ENCODE data around the gene LRRC42. TPM values are rescaled to one million over a fixed set of nuclear protein-coding genes. Genes with fewer than 3 reads are reported as not detected.

Gene LRRC42
- total RNA-seq, 1 donor: 38.7 TPM

DNA sequence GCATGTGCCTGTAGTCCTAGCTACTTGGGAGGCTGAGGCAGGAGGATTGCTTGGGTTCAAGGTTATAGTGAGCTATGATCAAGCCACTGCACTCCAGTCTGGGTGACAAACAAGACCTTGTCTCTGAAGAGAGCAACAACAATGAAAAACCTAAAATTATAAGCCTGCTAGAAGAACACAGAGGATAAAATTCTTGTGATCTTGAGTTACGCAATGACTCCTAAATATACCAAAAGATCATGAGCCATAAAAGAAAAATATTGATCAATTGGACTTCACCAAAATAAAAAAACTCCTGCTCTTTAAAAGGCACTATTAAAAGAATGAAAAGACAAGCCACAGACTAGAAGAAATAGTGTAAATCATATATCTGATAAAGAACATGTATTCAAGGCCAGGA lies 49.5 kb downstream of the LRRC42 start:
- Histone ChIP-seq H3K4me1 (ENCODE audit: insufficient read depth, low read length) (no peaks in the 10 kb centered on the region), H2AFZ (ENCODE audit: low read length) (no peak overlapping the region), H3K4me3 (ENCODE audit: insufficient read depth, low read length) (no peak overlapping the region), H3K36me3 (ENCODE audit: insufficient read depth, low read length) (no peaks in the 10 kb centered on the region), H4K20me1 (ENCODE audit: insufficient read depth, low read length) (no peaks in the 10 kb centered on the region), H3K27ac (ENCODE audit: low read depth, low read length) (no peak overlapping the region), H3K9me3 (ENCODE audit: low read depth, low read length) (no peaks in the 10 kb centered on the region), H3K27me3 (ENCODE audit: insufficient read depth, low read length) (no peaks in the 10 kb centered on the region), H3K79me2 (ENCODE audit: insufficient read depth, low read length) (no peaks in the 10 kb centered on the region), H3K4me2 (ENCODE audit: insufficient read depth, low read length) (no peak overlapping the region)
- no peak for DNase-seq (ENCODE audit: insufficient read length, low spot score, missing footprints)
- TF ChIP-seq, protein P1, sequence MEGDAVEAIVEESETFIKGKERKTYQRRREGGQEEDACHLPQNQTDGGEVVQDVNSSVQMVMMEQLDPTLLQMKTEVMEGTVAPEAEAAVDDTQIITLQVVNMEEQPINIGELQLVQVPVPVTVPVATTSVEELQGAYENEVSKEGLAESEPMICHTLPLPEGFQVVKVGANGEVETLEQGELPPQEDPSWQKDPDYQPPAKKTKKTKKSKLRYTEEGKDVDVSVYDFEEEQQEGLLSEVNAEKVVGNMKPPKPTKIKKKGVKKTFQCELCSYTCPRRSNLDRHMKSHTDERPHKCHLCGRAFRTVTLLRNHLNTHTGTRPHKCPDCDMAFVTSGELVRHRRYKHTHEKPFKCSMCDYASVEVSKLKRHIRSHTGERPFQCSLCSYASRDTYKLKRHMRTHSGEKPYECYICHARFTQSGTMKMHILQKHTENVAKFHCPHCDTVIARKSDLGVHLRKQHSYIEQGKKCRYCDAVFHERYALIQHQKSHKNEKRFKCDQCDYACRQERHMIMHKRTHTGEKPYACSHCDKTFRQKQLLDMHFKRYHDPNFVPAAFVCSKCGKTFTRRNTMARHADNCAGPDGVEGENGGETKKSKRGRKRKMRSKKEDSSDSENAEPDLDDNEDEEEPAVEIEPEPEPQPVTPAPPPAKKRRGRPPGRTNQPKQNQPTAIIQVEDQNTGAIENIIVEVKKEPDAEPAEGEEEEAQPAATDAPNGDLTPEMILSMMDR (IDR thresholded peaks at IDR 0.05; ENCODE audit: extremely low read depth, low read depth, low read length): no peak

DNA sequence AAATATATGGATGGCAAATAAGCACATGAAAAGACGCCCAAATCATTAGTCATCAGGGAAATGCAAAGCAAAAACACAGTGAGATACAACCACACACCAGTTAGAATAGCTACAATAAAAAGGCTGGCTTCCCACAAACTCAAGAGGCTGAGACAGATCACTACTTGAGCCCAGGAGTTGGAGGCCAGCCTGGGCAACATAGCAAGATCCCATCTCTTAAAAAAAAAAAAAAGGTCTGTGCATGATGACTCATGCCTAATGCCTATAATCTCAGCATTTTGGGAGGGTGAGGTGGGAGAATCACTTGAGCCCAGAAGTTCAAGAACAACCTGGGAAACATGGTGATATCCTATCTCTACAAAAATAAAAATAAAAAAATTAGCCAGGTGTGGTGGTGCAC lies 52.1 kb downstream of the LRRC42 start:
- no peak overlapping the region for H3K4me3 ChIP-seq (ENCODE audit: insufficient read depth, low read length)
- no peak overlapping the region for H2AFZ ChIP-seq (ENCODE audit: low read length)
- no peaks in the 10 kb centered on the region for H3K36me3 ChIP-seq (ENCODE audit: insufficient read depth, low read length)
- TF ChIP-seq, protein P1 (IDR thresholded peaks at IDR 0.05; ENCODE audit: extremely low read depth, low read depth, low read length): no peak
- no peak for DNase-seq (ENCODE audit: insufficient read length, low spot score, missing footprints)
- H3K4me2 ChIP-seq (ENCODE audit: insufficient read depth, low read length): no peak overlapping the region
- H3K9me3 ChIP-seq (ENCODE audit: low read depth, low read length): no peaks in the 10 kb centered on the region
- no peak overlapping the region for H3K27ac ChIP-seq (ENCODE audit: low read depth, low read length)
- H3K27me3 ChIP-seq (ENCODE audit: insufficient read depth, low read length): peaks cover 11% of the 10 kb centered on the region
- H3K4me1 ChIP-seq (ENCODE audit: insufficient read depth, low read length): no peaks in the 10 kb centered on the region
- H3K79me2 ChIP-seq (ENCODE audit: insufficient read depth, low read length): no peaks in the 10 kb centered on the region
- no peaks in the 10 kb centered on the region for H4K20me1 ChIP-seq (ENCODE audit: insufficient read depth, low read length)

DNA sequence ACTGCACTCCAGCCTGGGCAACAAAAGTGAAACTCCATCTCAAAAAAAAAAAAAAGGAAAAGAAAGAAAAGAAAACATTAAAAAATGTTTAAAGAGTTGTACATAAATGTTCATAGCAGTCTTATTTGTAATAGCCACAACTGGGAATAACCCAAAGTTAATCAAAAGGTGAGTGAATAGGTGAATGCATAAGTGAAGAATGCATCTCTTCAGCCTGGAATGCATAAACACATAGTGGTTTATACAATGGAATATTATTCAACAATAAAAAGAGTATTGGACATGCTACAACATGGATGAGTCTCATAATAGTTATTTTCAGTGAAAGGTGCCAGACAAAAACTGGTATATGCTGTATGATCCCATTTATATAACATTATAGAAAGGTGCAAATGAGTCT lies 53.8 kb downstream of the LRRC42 start:
- Histone ChIP-seq H4K20me1 (ENCODE audit: insufficient read depth, low read length) (no peaks in the 10 kb centered on the region), H3K4me2 (ENCODE audit: insufficient read depth, low read length) (no peak overlapping the region), H3K27ac (ENCODE audit: low read depth, low read length) (no peak overlapping the region), H3K9me3 (ENCODE audit: low read depth, low read length) (no peaks in the 10 kb centered on the region), H3K27me3 (ENCODE audit: insufficient read depth, low read length) (peaks cover 11% of the 10 kb centered on the region), H3K36me3 (ENCODE audit: insufficient read depth, low read length) (no peaks in the 10 kb centered on the region), H3K4me3 (ENCODE audit: insufficient read depth, low read length) (no peak overlapping the region), H3K79me2 (ENCODE audit: insufficient read depth, low read length) (no peaks in the 10 kb centered on the region), H2AFZ (ENCODE audit: low read length) (no peak overlapping the region), H3K4me1 (ENCODE audit: insufficient read depth, low read length) (no peaks in the 10 kb centered on the region)
- DNase-seq (ENCODE audit: insufficient read length, low spot score, missing footprints): no peak
- TF ChIP-seq, protein P1 (IDR thresholded peaks at IDR 0.05; ENCODE audit: extremely low read depth, low read depth, low read length): no peak

DNA sequence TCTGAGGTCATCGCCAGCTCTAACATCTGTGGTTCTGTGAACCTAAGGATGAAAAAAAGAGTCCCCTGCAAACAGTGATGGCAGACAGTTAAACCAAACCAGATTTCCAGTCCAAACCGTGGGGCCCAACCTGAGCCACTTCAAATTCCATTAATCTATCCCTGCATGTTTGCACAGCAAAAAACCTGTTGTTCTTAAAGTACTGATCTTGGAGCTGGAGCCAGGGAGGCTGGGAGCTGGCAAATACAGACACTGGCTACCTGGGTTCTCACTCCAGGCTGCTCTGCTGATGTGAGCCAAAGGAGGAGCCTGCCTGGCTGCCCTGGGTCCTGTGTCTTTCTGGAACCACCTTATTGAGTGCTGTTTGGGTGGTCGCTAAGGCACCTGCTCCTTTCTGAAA lies 55.4 kb downstream of the LRRC42 start:
- Histone ChIP-seq H3K27ac (ENCODE audit: low read depth, low read length) (no peak overlapping the region), H3K4me3 (ENCODE audit: insufficient read depth, low read length) (no peak overlapping the region), H3K79me2 (ENCODE audit: insufficient read depth, low read length) (no peaks in the 10 kb centered on the region), H3K36me3 (ENCODE audit: insufficient read depth, low read length) (no peaks in the 10 kb centered on the region), H3K27me3 (ENCODE audit: insufficient read depth, low read length) (peaks cover 16% of the 10 kb centered on the region), H4K20me1 (ENCODE audit: insufficient read depth, low read length) (no peaks in the 10 kb centered on the region), H3K4me2 (ENCODE audit: insufficient read depth, low read length) (no peak overlapping the region), H3K4me1 (ENCODE audit: insufficient read depth, low read length) (no peaks in the 10 kb centered on the region), H3K9me3 (ENCODE audit: low read depth, low read length) (no peaks in the 10 kb centered on the region), H2AFZ (ENCODE audit: low read length) (no peak overlapping the region)
- no peak for DNase-seq (ENCODE audit: insufficient read length, low spot score, missing footprints)
- TF ChIP-seq, protein P1 (IDR thresholded peaks at IDR 0.05; ENCODE audit: extremely low read depth, low read depth, low read length): no peak
